SJCRH30 (cell line): ENCODE results near the gene TTC27. TPM values are rescaled to one million over a fixed set of nuclear protein-coding genes. Genes with fewer than 3 reads are reported as not detected.
"Not testable (repeated sequence)": the region's sequence is repeated elsewhere in the genome, so short reads cannot be mapped to it uniquely, and the experiment has no call there.

ENCODE experiments used
- DNase-seq, 2 experiments: peaks; one replicate each; pipeline ENCODE4 v3.0.0-alpha.2; 2015 to 2020
- H3K27ac ChIP-seq: fragments of 250-450 bp; sonication (Bioruptor Pico); 2 replicates; pipeline ENCODE4 v1.5.1; 2020; ENCODE audit warnings: mild to moderate bottlenecking, moderate library complexity
- H3K27me3 ChIP-seq: fragments of 250-450 bp; sonication (Bioruptor Pico); 2 replicates; pipeline ENCODE4 v1.5.1; 2020; ENCODE audit warnings: mild to moderate bottlenecking, moderate library complexity
- H3K36me3 ChIP-seq: fragments of 250-450 bp; sonication (Bioruptor Pico); 2 replicates; pipeline ENCODE4 v1.5.1; 2020; ENCODE audit warnings: mild to moderate bottlenecking, moderate library complexity
- H3K4me1 ChIP-seq: fragments of 250-450 bp; sonication (Bioruptor Pico); 2 replicates; pipeline ENCODE4 v1.5.1; 2020; ENCODE audit warnings: mild to moderate bottlenecking, moderate library complexity
- H3K4me3 ChIP-seq: fragments of 250-450 bp; sonication (Bioruptor Pico); 2 replicates; pipeline ENCODE4 v1.5.1; 2020; ENCODE audit warnings: mild to moderate bottlenecking, moderate library complexity
- H3K9me3 ChIP-seq: fragments of 250-450 bp; sonication (Bioruptor Pico); replicated peaks from 2 replicates; pipeline ENCODE4 v1.5.1; 2020; ENCODE audit warnings: mild to moderate bottlenecking, moderate library complexity
- total RNA-seq: library from RNA; depleted of rRNA; stranded (reverse); fragments of >200 nt; shearing (Covaris generic); gene quantifications from 2 replicates; pipeline ENCODE4 v1.2.3, GENCODE V29; 2014

The TTC27 gene
- total RNA-seq, 1 experiment from 2014 or later: 35.3 TPM

DNA sequence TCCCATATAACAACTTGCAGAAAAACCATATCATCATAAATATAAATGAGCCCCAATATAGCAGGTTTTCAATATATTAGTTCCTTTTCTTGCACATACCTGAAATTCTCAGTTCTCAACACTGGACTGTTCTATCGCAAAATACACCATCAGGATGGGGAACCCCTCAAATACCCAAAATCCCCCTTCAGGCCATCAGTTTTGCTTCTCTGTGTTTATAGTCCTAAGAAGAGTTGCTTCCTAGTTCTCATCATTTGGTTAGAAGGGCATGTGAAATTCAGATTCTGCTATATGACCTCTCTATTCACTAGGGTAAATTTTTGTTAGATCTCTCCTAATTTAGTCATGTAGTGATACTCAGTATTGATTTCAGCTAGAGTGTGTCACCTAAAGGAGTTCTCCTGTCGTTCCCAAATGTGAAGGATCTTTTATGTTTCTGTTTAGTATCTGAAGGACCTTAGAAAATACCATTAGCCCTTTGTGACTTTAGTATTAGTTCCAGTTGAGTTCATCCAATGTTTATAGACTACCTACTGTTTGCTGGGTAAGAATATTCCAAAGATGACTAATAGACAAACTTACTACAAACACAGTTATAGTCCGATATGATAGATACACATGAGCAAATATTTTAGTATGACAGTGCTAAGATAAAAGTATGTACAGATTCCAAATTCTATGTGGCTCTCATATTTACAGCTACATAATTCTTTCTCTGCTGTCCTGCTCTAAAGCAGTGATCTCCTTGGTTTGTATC is 115.8 kb downstream of the TTC27 start:
- peaks cover 10% of the 10 kb centered on the region for H3K4me1 ChIP-seq
- no peak overlapping the region for H3K27ac ChIP-seq
- no peaks in the 10 kb centered on the region for H3K27me3 ChIP-seq
- no peak overlapping the region for H3K4me3 ChIP-seq
- no peak for DNase-seq
- peaks cover 6% of the 10 kb centered on the region; the same call in 1 of the 2 replicates for H3K36me3 ChIP-seq
- H3K9me3 ChIP-seq: no peaks in the 10 kb centered on the region

GRCh38 chr2:32745191-32745590 is 117.3 kb downstream of the TTC27 start:
- Histone ChIP-seq H3K27me3 (no peaks in the 10 kb centered on the region), H3K27ac (no peak overlapping the region), H3K4me1 (no peaks in the 10 kb centered on the region), H3K36me3 (peaks cover 6% of the 10 kb centered on the region; the same call in 1 of the 2 replicates), H3K4me3 (no peak overlapping the region), H3K9me3 (no peaks in the 10 kb centered on the region)
- DNase-seq: peak in 1 of 2 experiments; percentile 7

DNA sequence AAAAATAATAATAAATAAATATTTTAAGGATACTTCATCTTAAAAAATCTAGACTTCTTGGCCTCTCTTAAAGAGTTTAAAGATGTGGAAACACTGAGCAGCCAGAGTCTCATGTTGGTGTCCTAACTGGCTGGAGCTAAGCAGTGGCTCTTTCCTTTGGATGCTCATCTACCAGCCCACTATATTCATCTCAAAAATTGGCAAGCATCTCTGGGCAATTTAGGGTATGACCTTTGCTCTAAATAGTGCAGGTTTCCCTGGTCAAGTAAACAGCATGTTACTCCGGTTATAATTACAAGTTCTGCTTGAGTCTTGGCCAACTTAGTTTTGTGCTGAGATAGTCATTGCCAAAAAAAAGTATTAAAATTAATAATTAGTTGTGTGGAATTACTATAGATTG is 117.8 kb downstream of the TTC27 start:
- DNase-seq: no peak
- Histone ChIP-seq H3K36me3 (peaks cover 6% of the 10 kb centered on the region; the same call in 1 of the 2 replicates), H3K27ac (no peak overlapping the region)

DNA sequence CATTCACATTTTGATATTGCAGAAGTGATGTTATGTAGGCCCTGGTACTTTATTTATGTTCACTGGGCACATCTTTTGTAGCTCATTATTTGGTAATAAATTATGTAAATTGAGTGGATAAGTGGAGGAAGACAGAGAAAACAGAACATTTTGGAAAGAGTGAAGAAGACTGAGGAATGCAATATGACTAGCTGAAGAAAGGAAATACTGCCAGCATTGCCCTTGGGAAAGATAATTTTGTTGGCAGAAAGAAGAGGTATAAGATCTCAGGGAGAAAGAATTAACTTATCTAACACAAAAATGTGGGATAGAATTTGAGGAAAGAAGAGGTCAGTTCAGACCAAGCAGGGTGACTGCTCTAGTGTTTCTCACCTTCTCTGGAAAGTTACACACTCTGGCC is 118.8 kb downstream of the TTC27 start:
- Histone ChIP-seq H3K4me1 (peaks cover 4% of the 10 kb centered on the region; the same call in 1 of the 2 replicates), H3K27ac (no peak overlapping the region), H3K9me3 (peaks cover 7% of the 10 kb centered on the region), H3K4me3 (no peak overlapping the region), H3K36me3 (peaks cover 6% of the 10 kb centered on the region; the same call in 1 of the 2 replicates), H3K27me3 (no peaks in the 10 kb centered on the region)
- DNase-seq: no peak

More for the DNA sequence above, 117.8 kb downstream of the TTC27 start:
- no peak overlapping the region for H3K4me3 ChIP-seq
- 0 out of 2 replicates have a peak, but pooled peaks cover 1% of the 10 kb centered on the region for H3K9me3 ChIP-seq
- no peaks in the 10 kb centered on the region for H3K27me3 ChIP-seq
- no peaks in the 10 kb centered on the region for H3K4me1 ChIP-seq

DNA sequence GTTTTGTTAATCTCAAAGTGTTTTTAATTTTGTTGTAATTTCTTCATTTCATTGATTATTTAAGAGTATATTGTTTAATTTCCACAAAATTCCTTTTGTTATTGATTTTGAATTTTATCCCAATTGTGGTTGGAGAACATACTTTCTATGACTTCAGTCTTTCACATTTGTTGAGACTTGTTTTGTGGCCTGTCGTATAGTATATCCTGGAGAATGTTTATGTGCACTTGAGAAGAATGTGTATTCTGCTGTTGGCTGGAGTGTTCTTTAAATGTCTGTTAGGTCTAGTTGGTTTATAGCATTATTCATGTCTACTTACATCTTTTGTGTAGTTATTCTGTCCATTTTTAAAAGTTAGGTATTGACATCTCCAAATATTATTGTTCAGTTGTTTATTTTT is 120.3 kb downstream of the TTC27 start:
- Histone ChIP-seq H3K4me1 (peaks cover 19% of the 10 kb centered on the region), H3K9me3 (peaks cover 7% of the 10 kb centered on the region), H3K36me3 (peaks cover 3% of the 10 kb centered on the region; the same call in 1 of the 2 replicates), H3K27ac (no peak overlapping the region), H3K27me3 (no peaks in the 10 kb centered on the region), H3K4me3 (no peak overlapping the region)
- DNase-seq: no peak

GRCh38 chr2:32750880-32751279 is 123.0 kb downstream of the TTC27 start:
- Histone ChIP-seq H3K27me3 (no peaks in the 10 kb centered on the region), H3K27ac (no peak overlapping the region), H3K9me3 (peaks cover 7% of the 10 kb centered on the region), H3K36me3 (peaks cover 3% of the 10 kb centered on the region; the same call in 1 of the 2 replicates), H3K4me1 (peaks cover 19% of the 10 kb centered on the region), H3K4me3 (no peak overlapping the region)
- DNase-seq: no peak

DNA sequence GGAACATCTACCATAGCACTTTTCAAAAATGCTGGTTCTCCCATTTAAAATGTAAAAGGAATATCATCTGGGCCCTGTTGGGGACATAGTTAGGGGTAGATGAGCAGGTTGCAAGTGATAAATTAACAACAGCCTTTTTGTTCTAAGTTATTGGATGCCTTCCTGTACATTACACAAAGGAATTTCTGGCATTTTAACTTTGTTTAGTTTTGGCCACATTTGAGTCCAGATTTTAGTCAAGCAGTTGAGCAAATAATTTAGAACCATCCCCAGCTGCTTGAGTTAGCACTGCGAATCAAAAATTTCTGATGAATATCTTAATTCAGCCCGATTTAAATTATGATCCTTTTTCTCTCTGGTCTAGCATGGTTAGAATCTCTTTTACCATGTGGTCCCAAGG is 124.4 kb downstream of the TTC27 start:
- Histone ChIP-seq H3K4me1 (peaks cover 19% of the 10 kb centered on the region), H3K9me3 (peaks cover 7% of the 10 kb centered on the region), H3K27me3 (no peaks in the 10 kb centered on the region), H3K27ac (peak overlapping the region; percentile 36; the same call in 1 of the 2 replicates), H3K36me3 (peaks cover 4% of the 10 kb centered on the region; the same call in 1 of the 2 replicates), H3K4me3 (no peak overlapping the region)
- DNase-seq: peak in 1 of 2 experiments; percentile 37

DNA sequence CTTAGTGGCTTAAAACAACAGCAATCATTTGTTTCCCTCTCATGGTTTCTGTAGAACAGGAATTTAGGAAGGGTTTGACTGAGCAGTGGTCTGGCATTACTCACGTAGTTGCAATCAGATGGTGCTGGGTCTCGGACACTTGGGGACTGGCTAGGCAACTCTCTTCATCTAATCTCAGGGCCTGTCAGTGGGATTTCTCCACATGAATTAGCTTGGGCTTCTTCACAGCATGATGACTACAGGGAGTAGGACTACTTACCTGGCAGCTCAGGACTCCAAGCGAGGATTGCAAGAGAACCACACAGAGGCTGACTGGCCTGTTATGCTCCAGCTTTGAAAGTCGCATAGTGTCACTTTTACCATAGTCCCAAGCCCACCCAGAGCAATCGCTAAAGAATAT is 125.1 kb downstream of the TTC27 start:
- peaks cover 7% of the 10 kb centered on the region for H3K9me3 ChIP-seq
- no peak overlapping the region for H3K4me3 ChIP-seq
- H3K36me3 ChIP-seq: peaks cover 4% of the 10 kb centered on the region; the same call in 1 of the 2 replicates
- no peaks in the 10 kb centered on the region for H3K27me3 ChIP-seq
- peaks cover 19% of the 10 kb centered on the region for H3K4me1 ChIP-seq
- DNase-seq: no peak
- peak overlapping the region; percentile 36; the same call in 1 of the 2 replicates for H3K27ac ChIP-seq

- not testable (repeated sequence) for H3K36me3 ChIP-seq, H3K9me3 ChIP-seq, DNase-seq, H3K4me3 ChIP-seq, H3K27me3 ChIP-seq, H3K27ac ChIP-seq
- peaks cover 19% of the 10 kb centered on the region for H3K4me1 ChIP-seq
Observed at GRCh38 chr2:32754676-32755075, 126.8 kb downstream of the TTC27 start.

DNA sequence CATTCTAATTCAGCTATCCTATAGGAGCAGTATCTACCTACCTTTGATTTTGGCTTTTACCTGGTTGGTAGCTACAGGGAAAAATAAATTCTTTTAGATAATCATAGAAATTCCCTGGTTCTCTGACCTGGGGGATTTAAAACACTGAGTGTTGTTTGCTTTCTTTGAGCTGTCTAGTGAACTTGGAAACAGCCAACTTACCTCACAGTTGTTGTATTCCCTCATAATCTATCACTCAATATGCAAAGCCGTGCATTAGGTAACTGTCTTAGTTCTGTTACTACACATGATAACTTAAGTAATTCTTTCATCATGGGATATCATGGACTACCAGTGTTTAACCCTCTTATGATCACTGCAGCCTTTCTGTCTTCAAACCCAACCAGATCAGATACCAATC is 127.8 kb downstream of the TTC27 start:
- DNase-seq: no peak
- no peak overlapping the region for H3K4me3 ChIP-seq
- peaks cover 7% of the 10 kb centered on the region; the same call in 1 of the 2 replicates for H3K36me3 ChIP-seq
- H3K27me3 ChIP-seq: no peaks in the 10 kb centered on the region
- H3K27ac ChIP-seq: no peak overlapping the region
- H3K9me3 ChIP-seq: peaks cover 6% of the 10 kb centered on the region
- peaks cover 19% of the 10 kb centered on the region for H3K4me1 ChIP-seq

GRCh38 chr2:32756074-32756727 is 128.4 kb downstream of the TTC27 start:
- Histone ChIP-seq H3K27me3 (no peaks in the 10 kb centered on the region), H3K4me3 (no peak overlapping the region), H3K36me3 (peaks cover 7% of the 10 kb centered on the region; the same call in 1 of the 2 replicates), H3K27ac (no peak overlapping the region), H3K4me1 (peaks cover 19% of the 10 kb centered on the region), H3K9me3 (peaks cover 4% of the 10 kb centered on the region)
- DNase-seq: no peak

DNA sequence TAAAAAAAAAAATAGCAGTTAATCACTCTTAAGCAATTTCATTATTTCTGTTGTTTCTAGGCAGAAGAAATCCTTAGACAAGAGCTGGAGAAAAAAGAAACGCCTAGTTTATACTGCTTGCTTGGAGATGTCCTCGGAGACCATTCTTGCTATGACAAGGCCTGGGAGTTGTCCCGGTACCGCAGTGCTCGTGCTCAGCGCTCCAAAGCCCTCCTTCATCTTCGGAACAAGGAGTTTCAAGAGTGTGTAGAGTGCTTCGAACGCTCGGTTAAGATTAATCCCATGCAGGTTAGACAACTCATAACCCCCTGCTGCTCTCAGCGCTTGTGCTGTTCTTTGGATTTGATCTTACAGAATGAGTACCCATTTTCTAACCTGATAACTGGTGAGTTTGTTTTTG is 130.4 kb downstream of the TTC27 start:
- DNase-seq: no peak
- Histone ChIP-seq H3K27ac (no peak overlapping the region), H3K4me3 (no peak overlapping the region), H3K9me3 (no peaks in the 10 kb centered on the region), H3K4me1 (no peaks in the 10 kb centered on the region), H3K27me3 (no peaks in the 10 kb centered on the region), H3K36me3 (peaks cover 7% of the 10 kb centered on the region; the same call in 1 of the 2 replicates)

DNA sequence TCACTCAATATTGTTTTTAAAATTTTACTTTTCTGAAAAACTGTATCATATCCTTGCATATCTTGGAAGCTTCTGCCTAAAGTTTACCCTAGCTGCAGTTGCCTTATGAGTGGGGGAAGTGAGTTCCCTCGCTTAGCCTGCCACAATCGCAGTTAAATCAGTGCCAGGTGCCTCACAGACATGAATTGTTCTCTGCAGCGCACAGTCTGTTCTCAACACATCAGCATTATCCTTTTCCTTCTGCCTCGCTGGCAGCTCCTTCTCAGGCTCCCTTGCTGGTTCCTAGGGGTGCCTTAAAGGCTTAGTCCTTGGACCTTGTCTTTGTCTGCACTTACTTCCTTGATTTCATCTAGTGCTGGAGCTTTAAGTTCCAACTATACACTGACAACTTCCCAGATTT is 132.8 kb downstream of the TTC27 start:
- Histone ChIP-seq H3K27ac (no peak overlapping the region), H3K4me1 (no peaks in the 10 kb centered on the region), H3K27me3 (no peaks in the 10 kb centered on the region), H3K9me3 (no peaks in the 10 kb centered on the region), H3K36me3 (peaks cover 7% of the 10 kb centered on the region), H3K4me3 (no peak overlapping the region)
- DNase-seq: no peak

DNA sequence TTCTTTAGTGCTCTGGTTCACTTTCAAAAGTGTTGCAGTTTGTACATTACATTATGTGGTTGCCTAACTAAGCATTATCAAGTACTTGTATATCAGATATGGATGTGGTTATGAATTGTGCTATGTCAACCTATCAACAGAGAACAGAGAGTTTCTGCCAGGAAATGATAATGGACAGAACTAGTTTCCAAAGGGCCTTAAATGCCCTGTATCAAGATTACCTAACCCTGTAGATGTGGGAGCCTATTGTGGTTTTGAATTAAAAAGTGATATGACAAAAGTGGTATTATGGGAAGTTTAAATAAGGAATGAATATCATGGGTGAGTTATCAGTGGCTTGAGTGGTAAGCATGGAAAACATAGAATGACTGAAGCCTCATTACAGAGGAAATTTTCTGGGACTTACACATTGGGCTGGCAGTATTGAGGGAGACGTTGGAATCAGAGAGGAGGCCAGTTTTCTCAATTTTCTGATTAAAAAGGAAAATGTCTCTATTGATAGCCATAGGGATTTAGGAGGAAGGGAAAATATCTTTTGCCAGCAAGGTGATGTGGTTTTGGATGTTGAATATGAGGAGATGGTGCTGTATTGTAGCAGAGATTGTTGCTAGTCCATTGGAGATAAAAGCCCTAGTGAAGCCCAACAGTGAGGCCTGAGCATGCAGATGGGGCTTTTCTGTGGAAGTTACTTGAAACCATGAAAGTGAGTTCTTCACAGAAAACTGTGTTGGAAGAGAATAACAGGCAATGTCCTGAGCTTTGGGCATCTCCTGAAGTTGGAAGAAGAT is 140.7 kb downstream of the TTC27 start:
- Histone ChIP-seq H3K4me1 (peaks cover 4% of the 10 kb centered on the region; the same call in 1 of the 2 replicates), H3K4me3 (no peak overlapping the region), H3K36me3 (no peaks in the 10 kb centered on the region; the same call in 1 of the 2 replicates), H3K27me3 (no peaks in the 10 kb centered on the region), H3K27ac (no peak overlapping the region), H3K9me3 (no peaks in the 10 kb centered on the region; the same call in 1 of the 2 replicates)
- DNase-seq: no peak
